SKM-1 treated with dmso at 0.1 percent for 144 hours (cell line): ENCODE results near the gene IL15.
A peak's percentile ranks its signal among the peaks of the same experiment; 100 is the strongest.
"Not testable (repeated sequence)": the region's sequence is repeated elsewhere in the genome, so short reads cannot be mapped to it uniquely, and the experiment has no call there.

Experiments used
- DNase-seq: peaks from one replicate; lab custom pipeline; 2025; ENCODE audit not compliant: unreplicated experiment; lab: John Stamatoyannopoulos, UW

IL15 gene

DNA sequence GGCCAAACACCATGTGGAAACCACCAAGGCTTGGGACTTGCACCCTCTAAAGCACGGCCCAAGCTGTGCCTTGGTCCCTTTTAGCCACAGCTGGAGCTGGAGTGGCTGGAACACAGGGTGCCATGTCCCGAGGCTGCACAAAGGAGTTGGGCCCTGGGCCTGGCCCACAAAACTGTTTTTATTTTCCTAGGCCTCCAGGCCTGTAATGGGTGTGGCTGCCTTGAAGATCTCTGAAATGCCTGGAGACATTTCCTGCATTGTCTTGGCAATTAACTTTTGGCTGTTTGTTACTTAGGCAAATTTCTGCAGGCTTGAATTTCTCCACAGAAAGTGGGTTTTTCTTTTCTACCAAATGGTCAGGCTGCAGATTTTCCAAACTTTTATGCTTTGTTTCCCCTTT, 55.7 kb downstream of the IL15 start:
- DNase-seq: no peak

DNA sequence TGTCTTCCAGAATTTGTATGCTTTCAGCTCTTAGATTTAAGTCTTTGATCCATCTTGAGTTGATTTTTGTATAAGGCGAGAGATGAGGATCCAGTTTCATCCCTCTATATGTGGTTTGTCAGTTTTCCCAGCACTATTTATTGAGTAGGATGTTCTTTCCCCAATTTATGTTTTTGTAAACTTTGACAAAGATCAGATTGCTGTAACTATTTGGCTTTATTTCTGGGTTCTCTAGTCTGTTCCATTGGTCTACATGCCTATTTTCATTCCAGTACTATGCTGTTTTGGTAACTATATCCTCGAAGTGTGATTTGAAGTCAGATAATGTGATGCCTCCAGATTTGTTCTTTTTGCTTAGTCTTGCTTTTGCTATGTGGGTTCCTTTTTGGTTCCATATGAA, 60.7 kb downstream of the IL15 start:
- no peak for DNase-seq

DNA sequence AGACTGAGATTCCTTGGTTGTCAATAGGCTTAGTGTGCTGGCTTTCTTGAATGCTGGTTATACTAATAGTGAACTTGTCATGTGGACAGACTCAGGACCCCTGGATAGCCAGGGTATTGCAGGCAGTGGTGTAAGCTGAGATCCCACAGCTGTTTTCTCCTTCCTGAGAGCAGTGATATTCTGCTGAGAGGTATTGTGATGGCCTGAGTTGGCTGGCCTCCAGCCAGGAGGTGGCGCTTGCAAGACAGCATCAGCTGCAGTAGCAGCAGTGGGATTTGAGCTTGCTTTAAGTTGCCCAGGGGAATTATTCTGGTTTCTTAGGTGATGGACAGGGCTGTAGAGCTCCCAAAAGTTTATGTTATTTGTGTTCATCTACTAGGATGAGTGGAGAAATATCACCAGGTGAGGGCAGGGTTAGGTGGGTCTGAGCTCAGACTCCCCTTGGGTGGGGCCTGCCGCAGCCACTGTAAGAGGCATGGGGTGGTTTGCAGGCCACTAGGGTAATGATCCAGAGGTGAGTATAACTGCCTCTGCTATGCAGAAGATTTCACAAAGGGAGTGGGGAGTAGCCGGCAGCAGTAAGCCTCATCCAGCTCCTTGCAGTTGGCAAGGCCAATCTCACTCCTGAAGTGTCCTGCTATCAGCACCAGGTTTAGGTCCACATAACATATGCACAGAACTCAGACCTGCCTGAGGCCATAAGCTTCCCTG, 66.2 kb downstream of the IL15 start:
- DNase-seq: no peak

DNA sequence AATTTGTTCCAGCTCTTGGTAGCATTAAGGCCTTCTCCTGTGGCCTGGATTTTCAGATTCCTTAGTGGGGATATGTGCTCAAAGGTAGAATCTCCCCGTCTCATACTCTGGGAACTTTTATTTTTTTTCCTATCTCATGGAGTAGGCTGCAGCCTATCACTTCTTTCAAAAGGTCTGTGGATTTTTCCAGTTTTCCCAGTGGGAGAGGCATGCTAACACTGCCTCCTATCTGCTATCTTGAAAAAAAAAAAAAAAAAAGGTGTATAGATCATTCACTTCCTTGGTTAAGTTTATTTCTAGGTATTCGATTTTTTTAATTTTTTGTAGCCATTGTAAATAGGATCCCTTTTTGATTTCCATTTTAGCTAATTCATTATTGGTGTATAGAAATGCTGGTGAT, 67.1 kb downstream of the IL15 start:
- DNase-seq: no peak

DNA sequence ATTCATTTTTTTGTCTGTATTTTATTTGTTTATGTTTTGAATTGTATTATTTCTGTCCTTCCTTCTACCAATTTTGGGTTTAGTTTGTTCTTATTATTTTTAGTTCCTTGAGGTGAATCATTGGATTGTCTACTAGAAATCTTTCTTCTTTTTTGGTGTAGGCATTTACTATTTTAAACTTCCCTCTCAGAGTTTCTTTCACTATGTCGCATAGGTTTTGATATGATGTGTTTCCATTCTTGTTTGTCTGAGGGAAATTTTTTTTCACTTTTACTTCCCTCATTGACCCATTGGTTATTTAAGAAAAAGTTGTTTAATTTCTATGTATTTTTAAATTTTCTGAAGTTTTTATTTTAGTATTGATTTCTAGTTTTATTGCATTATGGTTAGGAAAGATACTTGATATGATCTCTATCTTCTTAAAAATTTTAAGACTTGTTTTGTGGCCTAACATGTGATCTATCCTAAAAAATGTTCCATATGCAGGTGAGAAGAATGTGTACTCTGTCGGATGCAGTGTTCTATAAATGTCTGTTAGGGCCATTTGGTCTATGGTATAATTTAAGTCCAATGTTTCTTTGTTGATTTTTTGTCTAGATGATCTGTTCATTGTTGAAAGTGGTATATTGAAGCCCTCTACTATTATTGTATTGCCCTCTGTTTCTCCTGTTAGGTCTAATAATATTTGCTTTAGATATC, 68.8 kb downstream of the IL15 start:
- no peak for DNase-seq

DNA sequence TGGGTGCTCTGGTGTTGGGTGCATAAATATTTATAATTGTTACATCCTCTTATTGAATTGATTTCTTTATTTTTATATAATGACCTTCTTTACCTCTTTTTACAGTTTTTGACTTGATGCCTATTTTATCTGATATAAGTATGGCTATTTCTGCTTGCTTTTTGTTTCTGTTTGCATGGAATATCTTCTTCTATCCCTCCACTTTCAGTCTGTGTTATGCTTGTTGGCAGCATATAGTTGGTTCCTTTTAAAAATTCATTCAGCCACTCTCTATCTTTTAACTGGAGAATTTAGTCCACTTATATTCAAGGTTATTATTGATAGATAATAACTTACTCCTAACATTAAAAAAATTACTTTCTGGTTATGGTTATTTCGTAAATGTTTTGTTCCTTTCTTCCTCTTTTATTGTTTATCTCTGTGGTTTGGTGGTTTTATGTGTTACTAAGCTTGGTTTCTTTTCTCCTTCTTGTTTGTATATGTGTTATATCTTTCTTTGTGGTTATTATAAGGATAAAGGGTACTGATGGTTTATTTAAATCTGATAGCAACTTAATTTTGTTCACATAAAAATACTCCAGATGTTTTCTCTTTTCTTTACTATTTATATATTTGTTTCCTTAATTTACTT, 69.5 kb downstream of the IL15 start:
- no peak for DNase-seq

DNA sequence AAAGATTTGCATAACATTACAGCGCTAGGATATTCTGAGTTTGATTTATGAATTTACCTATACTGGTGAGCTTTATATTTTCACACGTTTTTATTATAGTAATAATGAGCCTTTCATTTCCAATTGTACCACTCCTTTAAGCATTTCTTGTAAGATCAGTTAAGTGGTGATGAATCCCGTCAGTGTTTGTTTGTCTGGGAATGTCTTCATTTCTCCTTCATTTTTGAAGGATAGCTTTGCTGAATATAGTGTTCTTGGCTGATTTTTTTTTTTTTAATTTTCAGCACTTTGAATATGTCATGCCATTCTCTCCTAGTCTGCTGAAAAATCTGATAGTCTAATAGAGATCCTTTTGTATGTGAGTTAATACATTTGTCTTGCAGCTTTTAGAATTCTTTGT, 70.1 kb downstream of the IL15 start:
- no peak for DNase-seq

DNA sequence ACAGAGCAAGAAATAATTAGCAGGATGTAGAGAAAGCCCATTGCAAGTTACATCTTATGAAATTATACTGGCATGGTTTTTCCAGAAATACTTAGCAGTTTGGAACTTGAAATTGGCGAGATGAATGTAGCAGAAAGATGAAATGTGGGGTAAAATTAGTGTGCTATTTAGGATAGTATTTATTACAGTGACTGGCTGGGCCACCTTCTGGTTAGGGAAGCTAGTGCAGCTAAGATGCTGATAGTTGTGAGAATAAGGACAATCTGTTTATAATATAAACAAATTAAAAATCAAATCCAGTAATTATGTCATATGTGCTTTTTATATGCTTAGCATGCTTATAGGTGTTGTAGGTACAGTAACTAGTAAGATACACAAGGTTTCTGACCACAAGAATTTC, 74.8 kb downstream of the IL15 start:
- DNase-seq: no peak

DNA sequence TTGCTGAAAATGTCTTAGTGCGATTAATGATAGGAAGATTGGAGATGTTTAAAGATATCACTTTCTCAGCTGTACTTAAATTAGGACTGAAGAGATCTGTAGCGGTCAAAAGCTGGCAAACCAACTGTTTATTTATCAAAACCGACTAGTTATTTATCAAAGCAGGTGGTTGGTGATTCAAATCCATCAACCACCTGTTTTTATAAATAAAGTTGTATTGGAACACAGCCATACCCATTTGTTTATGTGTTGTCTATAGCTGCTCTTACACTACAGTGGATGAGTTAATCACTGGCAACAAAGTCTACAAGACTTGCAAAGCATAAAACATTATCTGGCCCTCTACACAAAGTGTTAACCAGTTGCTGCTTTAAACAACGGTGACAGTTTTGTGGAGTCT, 76.8 kb downstream of the IL15 start:
- no peak for DNase-seq

DNA sequence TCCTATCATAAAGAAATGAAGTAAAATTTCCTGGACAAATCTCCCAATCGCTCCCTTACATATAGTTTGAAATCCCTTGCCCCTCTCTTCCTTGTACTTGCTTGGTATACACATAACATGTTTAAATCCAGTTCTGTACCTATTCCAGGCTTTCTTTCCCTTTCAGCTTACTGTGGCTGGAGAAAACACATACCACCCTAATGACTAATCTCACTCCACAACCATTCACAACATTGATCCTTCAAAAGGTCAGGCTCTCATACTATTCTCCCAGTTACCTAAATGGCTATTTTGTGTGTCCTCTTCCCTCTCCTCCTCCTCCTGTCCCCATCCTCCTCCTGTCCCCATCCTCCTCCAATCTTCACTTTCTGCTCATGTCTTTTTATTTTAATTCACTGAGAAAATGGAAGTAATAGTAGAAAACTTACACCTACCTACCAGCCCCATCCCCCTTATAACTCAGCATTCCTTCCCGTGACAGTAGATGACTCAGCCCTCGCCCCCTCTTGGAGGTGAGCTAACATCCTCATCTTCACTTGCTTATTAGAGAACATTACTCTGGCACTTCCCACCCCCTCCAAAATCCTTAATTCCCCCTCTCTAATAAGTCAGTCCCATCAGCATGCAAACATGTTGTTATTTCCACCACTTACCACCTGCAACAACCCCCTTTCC, 77.5 kb downstream of the IL15 start:
- no peak for DNase-seq

DNA sequence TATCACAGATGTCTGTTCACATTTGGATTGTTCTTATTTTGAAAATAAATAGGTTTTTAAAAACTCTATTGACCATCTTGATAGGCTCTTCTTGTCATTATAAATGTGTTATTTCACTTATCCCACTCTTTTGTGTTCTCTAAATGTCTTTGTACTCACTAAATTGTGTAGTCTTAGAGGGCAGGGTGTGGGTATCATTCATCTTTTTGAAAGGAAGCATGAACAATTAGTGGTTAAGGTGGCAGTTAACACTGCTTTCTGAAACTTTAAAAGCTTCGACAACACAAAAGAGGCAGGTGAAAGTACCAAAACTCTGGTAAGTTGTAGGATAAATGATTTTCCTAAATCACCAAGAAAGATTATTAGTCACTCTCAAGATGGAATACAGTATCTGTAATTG, 83.2 kb downstream of the IL15 start:
- no peak for DNase-seq

DNA sequence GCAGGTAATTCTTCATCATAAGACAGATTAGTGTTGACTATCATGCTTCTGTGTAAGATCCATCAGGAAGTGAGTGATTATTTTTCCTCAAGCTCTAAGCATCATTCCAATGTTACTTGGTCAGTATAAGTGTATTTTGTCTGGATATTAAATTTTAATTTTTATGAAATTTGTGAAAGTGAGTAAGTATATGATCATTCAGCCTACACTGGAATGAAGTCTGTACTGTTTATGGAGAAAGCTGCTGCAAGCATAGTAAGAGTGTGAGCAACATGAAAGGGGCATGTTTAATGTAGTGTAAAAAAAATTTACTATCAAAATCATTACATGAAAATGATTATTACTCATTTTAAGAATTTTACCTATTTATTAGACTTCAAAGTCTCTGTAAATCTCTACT, 84.8 kb downstream of the IL15 start:
- no peak for DNase-seq

DNA sequence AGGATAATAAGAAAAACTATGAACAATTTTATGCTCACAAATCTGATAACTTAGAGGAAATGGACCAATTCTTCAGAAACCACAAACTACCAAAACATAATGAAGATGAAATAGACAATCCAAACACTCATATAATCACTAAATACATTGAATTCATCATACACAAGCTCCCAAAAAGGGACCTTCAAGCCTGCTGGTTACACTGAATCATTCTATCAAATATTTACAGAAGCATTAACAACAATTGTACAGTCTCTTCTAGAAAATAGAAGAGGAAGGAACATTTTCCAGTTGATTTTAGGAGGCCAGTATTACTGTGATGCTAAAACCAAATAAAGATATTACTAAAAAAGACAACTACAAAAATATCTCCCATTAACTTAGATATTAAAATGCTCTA, 88.3 kb downstream of the IL15 start:
- DNase-seq: no peak

DNA sequence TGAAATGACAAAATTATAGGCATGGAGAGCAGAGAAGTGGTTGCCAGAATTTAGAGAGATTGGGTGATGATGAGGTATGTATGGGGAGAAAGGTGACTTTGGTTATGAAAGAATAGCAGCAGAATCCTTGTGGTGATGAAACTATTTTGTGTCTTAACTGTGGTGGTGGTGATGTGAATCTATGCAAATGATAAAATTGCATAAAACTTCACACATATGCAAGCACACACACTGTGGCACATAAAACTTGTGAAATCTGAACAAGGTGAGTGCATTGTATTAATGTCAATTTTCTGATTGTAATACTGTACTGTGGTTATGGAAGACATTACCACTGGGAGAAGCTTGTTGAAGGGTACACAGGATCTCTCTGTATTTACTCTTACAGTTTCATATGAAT, 91.0 kb downstream of the IL15 start:
- no peak for DNase-seq

DNA sequence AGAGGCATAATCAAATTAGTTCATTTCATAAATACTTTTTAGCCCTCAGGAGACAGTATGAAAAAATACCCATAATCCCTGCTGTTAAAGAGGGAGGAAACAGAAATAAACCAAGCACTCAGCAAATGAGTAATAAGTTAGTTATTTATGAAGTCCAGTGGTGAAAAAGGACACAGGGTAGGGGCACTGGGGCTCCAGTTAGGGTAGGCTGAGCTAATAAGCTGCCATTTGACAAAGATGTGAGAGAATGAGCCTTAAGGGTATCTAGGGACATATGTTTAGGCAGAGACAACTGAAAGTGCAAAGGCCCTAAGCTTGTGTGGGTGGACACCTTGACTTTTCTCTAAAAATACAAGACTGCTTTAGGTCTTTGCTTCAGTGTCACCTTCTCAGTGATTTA, 94.4 kb downstream of the IL15 start:
- DNase-seq: no peak

DNA sequence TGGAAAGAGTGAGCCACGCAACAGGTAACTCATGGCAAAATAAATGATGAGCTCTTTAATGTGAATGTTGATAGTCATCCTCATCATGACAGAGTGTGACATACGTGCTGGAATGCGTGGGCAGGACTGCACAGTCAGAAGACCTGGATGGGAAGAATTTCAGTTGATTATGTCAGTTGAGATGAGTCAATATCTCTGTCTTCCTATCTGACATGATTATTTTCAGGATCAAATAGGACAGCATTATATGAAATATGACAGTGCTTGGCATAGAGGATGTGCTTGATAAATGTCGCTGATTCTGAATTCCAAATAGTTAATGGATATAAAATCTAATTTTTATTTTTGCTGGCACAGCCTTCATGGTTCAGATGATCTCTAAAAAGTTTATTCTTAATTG, 95.1 kb downstream of the IL15 start:
- no peak for DNase-seq

DNA sequence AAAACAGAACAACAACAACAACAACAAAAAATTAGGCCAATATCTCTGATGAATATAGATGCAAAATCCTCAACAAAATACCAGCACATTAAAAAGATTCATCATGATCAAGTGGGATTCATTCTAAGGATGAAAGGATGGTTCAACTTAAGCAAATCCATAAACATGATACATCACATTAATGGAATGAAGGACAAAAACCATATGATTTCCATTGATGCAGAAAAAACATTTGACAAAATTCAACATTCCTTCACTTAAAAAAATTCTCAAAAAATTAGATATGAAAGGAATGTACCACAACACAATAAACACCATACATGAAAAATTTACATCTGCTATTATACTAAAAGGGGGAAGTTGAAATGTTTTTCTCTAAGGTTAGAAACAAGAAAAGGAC, 103.3 kb downstream of the IL15 start:
- no peak for DNase-seq

DNA sequence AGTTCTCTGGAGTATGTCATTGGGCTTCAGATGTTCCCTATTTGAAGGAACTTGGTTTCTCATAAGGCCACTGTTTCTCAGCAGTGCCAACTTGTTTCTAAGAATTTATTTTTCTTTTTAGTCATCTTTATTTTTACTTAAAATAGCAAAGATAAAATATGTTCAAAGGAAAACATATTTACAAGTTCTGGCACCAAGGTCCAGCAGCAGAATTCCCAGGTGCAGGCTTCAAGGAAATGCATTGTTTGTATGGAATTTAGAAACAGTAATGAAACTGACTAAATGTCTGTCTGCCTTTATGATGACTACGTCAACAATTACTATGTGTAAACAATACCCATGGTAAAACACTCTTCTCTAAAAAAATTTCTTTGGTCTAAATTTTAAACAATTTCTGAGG, 109.6 kb downstream of the IL15 start:
- no peak for DNase-seq

DNA sequence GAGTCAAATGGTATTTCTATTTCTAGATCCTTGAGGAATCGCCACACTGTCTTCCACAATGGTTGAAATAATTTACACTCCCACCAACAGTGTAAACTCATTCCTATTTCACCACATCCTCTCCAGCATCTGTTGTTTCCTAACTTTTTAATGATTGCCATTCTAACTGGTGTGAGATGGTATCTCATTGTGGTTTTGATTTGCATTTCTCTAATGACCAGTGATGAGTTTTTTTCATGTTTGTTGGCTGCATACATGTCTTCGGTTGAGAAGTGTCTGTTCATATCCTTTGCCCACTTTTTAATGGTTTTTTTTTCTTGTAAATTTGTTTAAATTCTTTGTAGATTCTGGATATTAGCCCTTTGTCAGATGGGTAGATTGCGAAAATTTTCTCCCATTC, 115.4 kb downstream of the IL15 start:
- not testable (repeated sequence) for DNase-seq

DNA sequence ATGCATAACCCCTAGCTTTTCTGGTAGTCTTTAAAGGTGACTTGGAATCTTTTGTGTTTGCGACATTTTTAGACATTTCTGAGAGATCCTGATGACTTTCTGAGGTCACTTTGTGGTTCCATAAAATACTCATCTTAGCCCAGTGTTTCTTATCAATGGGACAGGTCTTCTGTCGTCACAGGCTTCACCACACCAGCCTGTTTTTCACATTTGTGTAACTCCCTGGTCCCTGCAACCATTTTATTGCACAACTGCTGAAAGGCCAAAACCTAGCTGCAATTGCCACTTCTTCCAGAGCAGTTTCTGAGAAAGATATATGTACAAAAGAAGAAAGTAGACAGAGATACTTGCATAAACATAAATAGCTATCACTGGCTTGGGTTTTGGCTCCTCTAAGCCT, 120.9 kb downstream of the IL15 start:
- peak; percentile 36 for DNase-seq

DNA sequence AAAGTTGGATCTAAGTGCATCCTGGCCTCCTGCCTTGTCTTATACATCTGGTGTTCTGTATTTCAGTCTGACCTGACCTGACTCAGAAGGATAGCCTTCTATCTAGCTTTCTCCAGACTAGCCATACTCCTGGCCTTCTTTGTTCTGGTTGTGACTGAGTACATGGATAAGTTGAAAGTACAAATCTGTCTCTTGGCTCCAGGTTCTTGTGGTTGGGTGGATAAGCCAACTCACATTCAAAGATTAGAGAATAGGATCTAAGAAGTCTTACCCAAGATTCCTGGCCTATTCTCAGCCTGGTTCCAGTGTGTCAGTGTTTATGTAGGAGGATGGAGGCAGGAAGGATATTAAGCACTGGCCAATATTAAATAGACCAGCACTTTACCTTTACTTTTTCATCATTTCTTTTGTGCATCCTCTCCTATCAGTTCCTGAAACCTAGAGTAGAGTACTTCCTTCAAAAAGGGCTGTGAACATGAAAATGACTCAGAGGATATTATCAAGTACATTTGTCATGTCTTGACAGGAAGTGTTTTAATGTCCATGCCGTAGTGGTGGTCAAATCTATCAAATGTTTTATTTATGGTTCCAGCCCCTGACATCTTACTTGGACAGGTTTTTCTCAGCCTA, 123.5 kb downstream of the IL15 start:
- DNase-seq: no peak

DNA sequence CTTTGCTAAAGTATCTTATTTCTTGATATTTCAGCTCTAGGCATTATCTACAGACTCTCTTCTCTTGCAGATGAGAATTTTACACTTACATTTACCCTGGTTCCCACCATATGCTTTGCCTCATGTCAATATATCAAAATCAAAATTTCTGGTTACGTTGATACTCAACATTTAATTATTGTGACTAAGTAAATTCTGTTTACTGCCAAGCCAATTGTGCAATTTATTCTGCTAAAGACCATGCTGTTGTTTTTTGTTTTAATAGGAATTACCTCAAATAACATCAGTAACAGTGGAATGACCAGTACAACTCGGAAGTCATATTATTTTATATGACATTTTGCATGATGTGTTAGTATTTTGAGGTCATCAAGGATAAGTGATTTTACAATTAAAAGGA, 125.5 kb downstream of the IL15 start:
- no peak for DNase-seq
